Caco-2 (cell line): Measurements from ENCODE around the gene CRACR2B. TPM values are rescaled to one million over a fixed set of nuclear protein-coding genes. Genes with fewer than 3 reads are reported as not detected.
A peak's percentile ranks its signal among the peaks of the same experiment; 100 is the strongest.

ENCODE experiments used
- BruUV-seq: library from RNA; stranded (reverse); fragments of 400-500 nt; replicated peaks from 2 replicates; lab custom pipeline; 2021; lab: Mats Ljungman, UMichigan
- CTCF ChIA-PET: fragments of 300-600 bp; sonication (Branson Sonifier 250); formaldehyde crosslinking; loops from one replicate; lab custom pipeline; 2022; ENCODE audit warnings: antibody characterized with exemption; lab: Charles Lee
- POLR2A ChIA-PET: fragments of 300-600 bp; sonication (Branson Sonifier 250); formaldehyde crosslinking; loops from one replicate; lab custom pipeline; 2022; ENCODE audit warnings: antibody characterized with exemption; lab: Charles Lee
- DNase-seq, 2 experiments: peaks; one replicate each; pipeline versions ENCODE4 v3.0.0 to v3.0.0-alpha.2; 2020 to 2022
- H3K27me3 ChIP-seq: replicated peaks from 2 replicates; pipeline ENCODE4 v1.6.0; 2011; ENCODE audit warnings: low read length; ENCODE audit not compliant: control insufficient read depth, insufficient read depth
- H3K36me3 ChIP-seq: 2 replicates; pipeline ENCODE4 v1.5.1; 2011; ENCODE audit warnings: low read length; ENCODE audit not compliant: control insufficient read depth, insufficient read depth
- H3K4me1 ChIP-seq: fragments of 250-450 bp; sonication (Bioruptor Pico); 2 replicates; pipeline ENCODE4 v1.5.1; 2020; ENCODE audit warnings: mild to moderate bottlenecking
- H3K4me3 ChIP-seq: 2 replicates; pipeline ENCODE4 v1.5.1; 2011; ENCODE audit warnings: low read depth, mild to moderate bottlenecking, control low read depth, low read length
- H3K9me3 ChIP-seq: fragments of 250-450 bp; sonication (Bioruptor Pico); 2 replicates; pipeline ENCODE4 v1.5.1; 2020; ENCODE audit warnings: mild to moderate bottlenecking, moderate library complexity
- H3K27ac Mint-ChIP-seq: one replicate; pipeline ENCODE4 v1.8.0; 2022; ENCODE audit warnings: mixed read lengths; ENCODE audit not compliant: unreplicated experiment
- H3K27me3 Mint-ChIP-seq: one replicate; pipeline ENCODE4 v1.8.0; 2022; ENCODE audit warnings: mixed read lengths; ENCODE audit not compliant: insufficient read depth, unreplicated experiment
- H3K36me3 Mint-ChIP-seq: one replicate; pipeline ENCODE4 v1.8.0; 2022; ENCODE audit warnings: mild to moderate bottlenecking, mixed read lengths; ENCODE audit not compliant: insufficient read depth, unreplicated experiment
- H3K4me1 Mint-ChIP-seq: one replicate; pipeline ENCODE4 v1.8.0; 2022; ENCODE audit warnings: low read depth, mixed read lengths; ENCODE audit not compliant: unreplicated experiment
- H3K4me3 Mint-ChIP-seq: one replicate; pipeline ENCODE4 v1.8.0; 2022; ENCODE audit warnings: mild to moderate bottlenecking, moderate library complexity, mixed read lengths; ENCODE audit not compliant: unreplicated experiment
- H3K9me3 Mint-ChIP-seq: one replicate; pipeline ENCODE4 v1.8.0; 2022; ENCODE audit warnings: mixed read lengths; ENCODE audit not compliant: unreplicated experiment
- CTCF ChIP-seq, 2 experiments: fragments of 200-600 bp in 1 of 2; IDR thresholded peaks; 1 replicate in 1 of 2; 2 replicates in 1 of 2; pipeline versions ENCODE4 v1.5.1 to v1.8.0; 2011 to 2022; ENCODE audit warnings: antibody characterized with exemption in 1 of 2, control low read depth in 1 of 2, inconsistent platforms in 1 of 2, low read depth in 1 of 2, low read length in 1 of 2, mild to moderate bottlenecking in 1 of 2, moderate library complexity in 1 of 2; ENCODE audit not compliant: insufficient read depth in 1 of 2, severe bottlenecking in 1 of 2, unreplicated experiment in 1 of 2
- intact Hi-C: fragments of 100-400 bp; cut with micrococcal nuclease; formaldehyde crosslinking; loops from one replicate; pipeline ENCODE4 v1.10.0; 2022; ENCODE audit not compliant: unreplicated experiment
- total RNA-seq: library from RNA; stranded (reverse); gene quantifications from 2 replicates; pipeline ENCODE4 v1.2.3, GENCODE V29; 2022

Gene CRACR2B
- total RNA-seq, 1 experiment from 2014 or later, result 15.4 TPM

- H3K4me1 Mint-ChIP-seq, result peaks cover 19% of the 10 kb centered on the region
- no peaks in the 10 kb centered on the region for H3K27me3 Mint-ChIP-seq
- ChIA-PET POLR2A (interaction anchor here (0.6 to 4.9 kb wide), 3 partner anchors 12 to 32 kb away, joined by 3 to 33 read pairs (median 8); partner anchors contain the start of genes PNPLA2 and RPLP2), CTCF (interaction anchor here (2.4 kb wide), 1 partner anchor 12 kb away, joined by 10 read pairs; the partner anchor contains the start of gene PNPLA2)
- Histone ChIP-seq H3K4me1 (peaks cover 40% of the 10 kb centered on the region), H3K36me3 (no peaks in the 10 kb centered on the region), H3K27me3 (no peaks in the 10 kb centered on the region), H3K9me3 (no peaks in the 10 kb centered on the region), H3K4me3 (peak overlapping the region; percentile 59)
- BruUV-seq, result no TSS peak
- no peak for DNase-seq
- no peak for TF ChIP-seq CTCF (IDR thresholded peaks at IDR 0.05; ENCODE audit: insufficient read depth in 1 of 2, low read depth in 1 of 2, low read length in 1 of 2, severe bottlenecking in 1 of 2, unreplicated experiment in 1 of 2)
- no peak overlapping the region for H3K27ac Mint-ChIP-seq
- H3K9me3 Mint-ChIP-seq, result no peaks in the 10 kb centered on the region
- H3K36me3 Mint-ChIP-seq, result peaks cover 37% of the 10 kb centered on the region
- H3K4me3 Mint-ChIP-seq, result peak overlapping the region; percentile 79
- intact Hi-C loops, result no loop called here
Measured at GRCh38 chr11:831118-831864, 3.6 kb downstream of the CRACR2B start.

DNA sequence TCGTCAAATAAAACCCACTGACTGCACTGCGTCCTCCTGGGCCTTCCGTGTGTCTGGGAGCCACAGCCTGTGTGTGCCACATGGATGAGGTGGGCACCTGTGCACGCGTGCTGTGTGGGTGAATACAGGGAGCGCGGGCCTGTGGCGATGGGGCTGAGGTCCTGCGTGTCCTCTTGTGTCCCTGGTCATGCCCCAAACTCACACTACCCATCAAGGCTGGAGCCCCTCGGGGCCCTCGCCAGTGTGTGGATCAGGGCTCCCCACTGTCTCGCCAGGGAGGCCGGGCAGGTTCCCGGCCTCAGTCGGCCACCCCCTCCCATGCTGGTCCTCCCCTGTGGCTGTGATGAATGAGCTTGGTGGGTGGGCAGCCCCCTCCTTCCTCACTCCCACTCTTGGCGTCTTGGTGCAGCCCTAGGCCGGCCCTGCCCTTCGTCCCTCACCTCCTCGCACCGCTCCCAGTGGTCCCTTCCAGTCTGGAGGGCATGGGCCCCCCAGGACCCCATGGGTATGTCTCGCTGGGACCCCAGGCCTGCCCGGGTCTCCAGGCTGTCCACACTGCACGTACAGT is 4.3 kb downstream of the CRACR2B start:
- H3K27ac Mint-ChIP-seq, result no peak overlapping the region
- intact Hi-C loops, result no loop called here
- no TSS peak for BruUV-seq
- ChIA-PET POLR2A (interaction anchor here (0.6 to 4.9 kb wide), 3 partner anchors 9 to 31 kb away, joined by 3 to 33 read pairs (median 3); partner anchors contain the start of gene PNPLA2), CTCF (interaction anchor here (0.6 to 2.4 kb wide), 2 partner anchors 11 to 12 kb away, joined by 3 to 10 read pairs; partner anchors contain the start of gene PNPLA2)
- no peak for TF ChIP-seq CTCF (IDR thresholded peaks at IDR 0.05; ENCODE audit: insufficient read depth in 1 of 2, low read depth in 1 of 2, low read length in 1 of 2, severe bottlenecking in 1 of 2, unreplicated experiment in 1 of 2)
- H3K4me1 Mint-ChIP-seq, result peaks cover 19% of the 10 kb centered on the region
- no peaks in the 10 kb centered on the region for H3K27me3 Mint-ChIP-seq
- Histone ChIP-seq H3K36me3 (peaks cover under 1% of the 10 kb centered on the region; the same call in 1 of the 2 replicates), H3K4me3 (peak overlapping the region; percentile 81), H3K27me3 (no peaks in the 10 kb centered on the region), H3K4me1 (peaks cover 35% of the 10 kb centered on the region), H3K9me3 (no peaks in the 10 kb centered on the region)
- H3K9me3 Mint-ChIP-seq, result no peaks in the 10 kb centered on the region
- H3K4me3 Mint-ChIP-seq, result peak overlapping the region; percentile 79
- no peak for DNase-seq
- H3K36me3 Mint-ChIP-seq, result peaks cover 45% of the 10 kb centered on the region

- no peaks in the 10 kb centered on the region for H3K27me3 Mint-ChIP-seq
- ChIA-PET CTCF (interaction anchor here (0.6 kb wide), 1 partner anchor 11 kb away, joined by 3 read pairs; no protein-coding TSS in a partner anchor), POLR2A (interaction anchor here (0.6 to 4.9 kb wide), 2 partner anchors 8 to 13 kb away, joined by 3 to 33 read pairs; partner anchors contain the start of gene PNPLA2)
- no peaks in the 10 kb centered on the region for H3K9me3 Mint-ChIP-seq
- no peaks in the 10 kb centered on the region for H3K27me3 ChIP-seq
- DNase-seq, result peak in 1 of 2 experiments; percentile 72
- no peak for TF ChIP-seq CTCF (IDR thresholded peaks at IDR 0.05; ENCODE audit: insufficient read depth in 1 of 2, low read depth in 1 of 2, low read length in 1 of 2, severe bottlenecking in 1 of 2, unreplicated experiment in 1 of 2)
- intact Hi-C loops, result loop anchor here (1.0 kb wide), 1 partner anchor 11 kb away; no protein-coding TSS in a partner anchor
- peak within 1 kb of the TSS; percentile 81 for H3K4me3 ChIP-seq
- H3K4me1 Mint-ChIP-seq, result peaks cover 16% of the 10 kb centered on the region
- peaks cover 51% of the 10 kb centered on the region for H3K36me3 Mint-ChIP-seq
- BruUV-seq, result no TSS peak
- H3K4me3 Mint-ChIP-seq, result peak within 1 kb of the TSS; percentile 79
- H3K27ac Mint-ChIP-seq, result peak within 1 kb of the TSS; percentile 71
- peaks cover 33% of the 10 kb centered on the region for H3K4me1 ChIP-seq
- peaks cover 3% of the 10 kb centered on the region for H3K36me3 ChIP-seq
- no peaks in the 10 kb centered on the region for H3K9me3 ChIP-seq
Measured at GRCh38 chr11:832529-833113, 4.9 kb downstream of the CRACR2B start, which contains the start of gene CD151. Gene CD151 (plus strand): TSS chr11:832952. CDS start chr11:836070, 3,118 bp downstream.
